Omental fat pad (tissue), 4 donors: Measurements from ENCODE around the gene PIGB. TPM values are rescaled to one million over a fixed set of nuclear protein-coding genes. Genes with fewer than 3 reads are reported as not detected.

ENCODE experiments used
- ATAC-seq: fragments of 150-250 bp; one replicate; pipeline ENCODE4 v1.9.1; 2016; ENCODE audit warnings: mild to moderate bottlenecking, moderate library complexity; ENCODE audit not compliant: low FRiP score
- DNase-seq: peaks from one replicate; pipeline ENCODE4 v3.0.0-alpha.2; 2019; ENCODE audit warnings: low spot score
- total RNA-seq, 4 donors: library from RNA; depleted of rRNA; stranded (reverse); fragments of >200 nt; gene quantifications; one replicate each; pipeline ENCODE4 v1.1.0, GENCODE V29; 2016
- TF ChIP-seq, protein P1 (sequence below), 3 donors: fragments of 450-650 bp; IDR thresholded peaks; one replicate each; pipeline ENCODE4 v1.5.1; 2016 to 2017; ENCODE audit warnings: antibody characterized with exemption in 3 of 3, mild to moderate bottlenecking in 3 of 3, moderate library complexity in 2 of 3

The PIGB gene
- total RNA-seq, 4 donors from 2014 or later, result 8.2 to 14.5 (median 11.1) TPM

DNA sequence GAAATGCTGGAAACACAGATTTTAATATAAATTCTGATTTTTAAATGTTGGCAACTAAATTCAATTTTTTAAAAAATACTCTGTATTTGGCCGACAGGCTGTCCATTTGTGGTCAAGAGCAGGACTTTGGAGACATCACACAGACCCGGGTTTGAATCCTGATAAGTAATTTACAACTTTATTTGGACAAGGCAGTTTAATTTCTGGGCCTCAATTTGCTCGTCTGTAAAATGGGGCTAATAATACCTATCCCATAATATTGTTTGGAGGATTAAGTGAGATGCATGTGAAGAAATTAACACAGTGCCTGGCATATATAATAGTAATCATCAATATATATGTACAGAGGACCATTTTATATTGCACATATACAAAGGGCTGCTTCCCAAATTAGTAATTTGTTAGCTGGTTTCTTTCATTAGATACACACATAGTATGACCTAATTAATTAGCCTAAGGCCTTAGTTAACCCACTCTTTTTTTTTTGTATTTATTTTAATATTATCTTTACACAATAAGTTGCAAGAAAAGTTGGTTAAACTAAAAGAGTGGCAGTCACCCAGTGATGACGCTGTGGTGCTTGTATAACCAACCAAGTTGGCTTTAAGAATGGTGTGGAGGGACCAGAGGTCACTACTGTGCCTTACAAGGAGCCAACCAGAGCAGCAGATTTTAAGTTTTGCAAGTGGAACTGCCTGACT lies 665 bp downstream of the PIGB start:
- ATAC-seq, result no peak
- no peak for DNase-seq
- TF ChIP-seq, protein P1, sequence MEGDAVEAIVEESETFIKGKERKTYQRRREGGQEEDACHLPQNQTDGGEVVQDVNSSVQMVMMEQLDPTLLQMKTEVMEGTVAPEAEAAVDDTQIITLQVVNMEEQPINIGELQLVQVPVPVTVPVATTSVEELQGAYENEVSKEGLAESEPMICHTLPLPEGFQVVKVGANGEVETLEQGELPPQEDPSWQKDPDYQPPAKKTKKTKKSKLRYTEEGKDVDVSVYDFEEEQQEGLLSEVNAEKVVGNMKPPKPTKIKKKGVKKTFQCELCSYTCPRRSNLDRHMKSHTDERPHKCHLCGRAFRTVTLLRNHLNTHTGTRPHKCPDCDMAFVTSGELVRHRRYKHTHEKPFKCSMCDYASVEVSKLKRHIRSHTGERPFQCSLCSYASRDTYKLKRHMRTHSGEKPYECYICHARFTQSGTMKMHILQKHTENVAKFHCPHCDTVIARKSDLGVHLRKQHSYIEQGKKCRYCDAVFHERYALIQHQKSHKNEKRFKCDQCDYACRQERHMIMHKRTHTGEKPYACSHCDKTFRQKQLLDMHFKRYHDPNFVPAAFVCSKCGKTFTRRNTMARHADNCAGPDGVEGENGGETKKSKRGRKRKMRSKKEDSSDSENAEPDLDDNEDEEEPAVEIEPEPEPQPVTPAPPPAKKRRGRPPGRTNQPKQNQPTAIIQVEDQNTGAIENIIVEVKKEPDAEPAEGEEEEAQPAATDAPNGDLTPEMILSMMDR (IDR thresholded peaks at IDR 0.05), result no peak

DNA sequence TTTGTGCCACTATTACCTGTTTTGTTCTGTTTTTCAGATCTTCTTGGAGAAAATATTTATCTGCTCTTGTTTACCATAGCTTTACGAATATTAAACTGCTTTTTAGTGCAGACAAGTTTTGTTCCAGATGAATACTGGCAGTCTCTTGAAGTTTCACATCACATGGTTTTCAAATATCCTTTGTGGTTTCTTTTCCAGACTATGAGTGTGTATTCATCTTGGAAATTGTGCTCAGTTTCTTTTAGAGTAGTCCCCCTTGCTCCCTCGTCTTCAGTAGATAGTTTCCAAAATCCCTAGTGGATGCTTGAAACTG lies 1.2 kb downstream of the PIGB start:
- ATAC-seq (no peak), DNase-seq (no peak)
- TF ChIP-seq, protein P1 (IDR thresholded peaks at IDR 0.05), result no peak

DNA sequence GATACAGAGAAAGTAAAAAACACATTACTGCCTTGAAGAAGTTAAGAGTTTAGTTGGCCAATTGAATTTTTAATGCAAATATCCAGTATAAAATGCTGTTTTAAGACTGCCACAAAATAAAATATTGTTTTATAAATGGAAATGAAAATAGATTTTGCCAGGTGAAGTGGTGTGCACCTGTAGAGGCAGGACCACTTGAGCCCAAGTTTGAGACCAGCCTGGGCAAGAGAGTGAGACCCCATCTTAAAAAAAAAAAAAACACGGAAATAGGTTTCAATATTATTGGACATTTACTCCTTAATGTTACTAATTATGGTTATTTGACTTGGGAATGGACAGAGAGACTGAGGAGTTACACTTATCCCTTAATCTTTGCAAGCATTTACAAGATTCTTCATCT lies 1.9 kb downstream of the PIGB start:
- DNase-seq (no peak), ATAC-seq (no peak)
- TF ChIP-seq, protein P1 (IDR thresholded peaks at IDR 0.05), result no peak

DNA sequence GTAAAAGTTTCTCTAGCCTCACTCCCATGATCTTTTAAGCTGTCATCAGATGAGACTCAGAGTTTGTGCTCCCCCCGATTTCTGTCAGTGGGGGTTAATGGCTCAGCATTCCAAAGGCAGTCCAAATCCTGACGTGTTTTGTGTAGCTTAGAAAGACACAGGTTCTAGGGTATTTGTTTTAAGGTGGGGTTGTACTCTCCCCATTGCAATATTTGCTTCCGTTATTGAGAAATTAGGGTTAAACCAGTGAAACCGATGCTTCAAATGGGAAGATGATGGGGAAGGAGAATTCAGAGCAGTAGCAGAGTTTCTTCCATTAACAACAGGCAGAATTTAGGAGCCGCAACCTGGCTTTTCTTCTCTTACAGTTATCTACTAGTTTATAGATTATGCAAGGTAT lies 3.4 kb downstream of the PIGB start:
- TF ChIP-seq, protein P1 (IDR thresholded peaks at IDR 0.05), result no peak
- no peak for ATAC-seq

DNA sequence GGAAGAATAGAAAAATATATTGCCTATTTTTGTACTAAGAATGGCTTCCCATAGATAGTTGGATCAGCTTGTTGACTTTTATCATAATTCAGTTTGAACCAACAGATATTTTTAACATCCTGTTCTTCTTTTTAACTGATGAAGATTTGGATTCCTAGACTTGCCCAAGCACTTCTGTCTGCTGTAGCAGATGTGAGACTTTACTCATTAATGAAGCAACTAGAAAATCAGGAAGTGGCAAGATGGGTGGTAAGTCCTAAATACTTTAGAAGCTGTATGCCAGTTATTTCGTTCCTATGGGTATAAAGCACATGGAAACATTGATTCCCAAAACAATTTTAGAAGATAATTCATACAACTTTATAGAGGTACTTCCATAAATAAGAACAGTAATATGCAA lies 8.4 kb downstream of the PIGB start:
- TF ChIP-seq, protein P1 (IDR thresholded peaks at IDR 0.05), result no peak
- DNase-seq (no peak), ATAC-seq (no peak)

More for the DNA sequence above, 3.4 kb downstream of the PIGB start:
- DNase-seq, result no peak

DNA sequence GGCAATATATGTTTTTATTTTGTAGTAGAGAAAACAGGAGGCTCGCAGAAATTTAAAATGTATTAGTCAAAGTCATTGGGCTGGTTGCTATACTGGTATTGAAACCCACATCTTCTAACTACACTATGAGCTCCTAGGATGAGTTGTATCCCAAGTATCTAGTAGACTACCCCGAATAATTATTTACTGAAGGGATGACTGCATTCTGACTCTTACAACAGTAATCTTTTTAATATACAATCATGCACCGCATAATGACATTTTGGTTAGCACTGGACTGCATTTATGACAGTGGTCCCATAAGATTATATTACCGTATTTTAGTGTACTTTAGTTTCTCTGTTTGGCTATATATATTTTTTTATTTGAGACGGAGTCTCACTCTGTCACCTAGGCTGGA lies 15.3 kb downstream of the PIGB start:
- TF ChIP-seq, protein P1 (IDR thresholded peaks at IDR 0.05), result no peak
- no peak for ATAC-seq
- no peak for DNase-seq

DNA sequence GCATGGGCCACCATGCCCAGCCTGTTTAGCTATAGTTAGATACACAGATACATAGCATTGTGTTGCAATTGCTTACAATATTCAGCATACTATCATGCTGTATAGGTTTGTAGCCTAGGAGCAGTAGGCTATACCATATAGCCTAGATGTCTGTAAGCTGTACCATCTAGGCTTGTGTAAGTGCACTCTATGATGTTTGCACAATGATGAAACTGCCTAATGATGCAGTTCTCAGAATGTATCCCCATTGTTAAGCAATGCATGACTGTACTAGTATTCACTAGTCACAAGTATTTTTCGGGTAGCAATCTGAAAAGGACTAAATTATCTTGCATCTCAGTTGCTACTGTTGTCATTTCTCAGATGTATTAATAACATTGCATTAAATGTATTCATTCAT lies 16.0 kb downstream of the PIGB start:
- TF ChIP-seq, protein P1 (IDR thresholded peaks at IDR 0.05), result no peak
- DNase-seq (no peak), ATAC-seq (no peak)
